ENCODE measurements around the gene ADARB1.

DNA sequence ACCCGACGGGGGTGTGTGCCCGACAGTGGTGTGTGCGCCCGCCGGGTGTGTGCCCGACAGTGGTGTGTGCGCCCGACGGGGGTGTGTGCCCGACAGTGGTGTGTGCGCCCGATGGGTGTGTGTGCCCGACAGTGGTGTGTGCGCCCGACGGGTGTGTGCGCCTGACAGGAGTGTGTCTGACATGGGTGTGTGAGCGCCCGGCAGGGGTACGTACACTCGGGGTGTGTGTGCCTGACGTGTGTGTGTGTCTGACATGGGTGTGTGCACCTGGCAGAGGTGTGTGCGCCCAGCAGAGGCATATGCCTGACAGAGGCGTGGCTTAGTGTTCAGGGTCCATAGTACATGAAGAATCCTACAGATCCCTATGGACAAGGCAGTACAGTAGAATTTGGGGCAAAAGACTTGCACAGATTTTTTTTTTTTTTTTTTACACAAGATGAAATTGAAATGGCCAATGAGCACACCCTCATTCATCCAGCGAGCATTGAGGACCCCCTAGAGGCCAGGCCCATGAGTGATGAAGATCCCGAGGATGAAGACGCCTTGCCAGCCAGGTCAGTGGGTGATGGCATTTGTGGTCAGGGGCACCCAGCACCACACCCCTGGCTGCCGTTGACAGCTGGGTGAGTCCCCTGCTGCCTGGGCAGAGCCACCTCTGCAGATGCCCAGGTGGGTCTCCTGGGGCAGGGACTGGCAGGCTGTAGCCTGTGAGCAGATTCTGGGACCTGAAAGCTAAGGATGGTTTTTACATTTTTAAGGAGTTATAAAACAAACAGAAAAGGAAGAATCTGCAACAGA is 60.1 kb downstream of the ADARB1 start:
- TF ChIP-seq, protein P1, sequence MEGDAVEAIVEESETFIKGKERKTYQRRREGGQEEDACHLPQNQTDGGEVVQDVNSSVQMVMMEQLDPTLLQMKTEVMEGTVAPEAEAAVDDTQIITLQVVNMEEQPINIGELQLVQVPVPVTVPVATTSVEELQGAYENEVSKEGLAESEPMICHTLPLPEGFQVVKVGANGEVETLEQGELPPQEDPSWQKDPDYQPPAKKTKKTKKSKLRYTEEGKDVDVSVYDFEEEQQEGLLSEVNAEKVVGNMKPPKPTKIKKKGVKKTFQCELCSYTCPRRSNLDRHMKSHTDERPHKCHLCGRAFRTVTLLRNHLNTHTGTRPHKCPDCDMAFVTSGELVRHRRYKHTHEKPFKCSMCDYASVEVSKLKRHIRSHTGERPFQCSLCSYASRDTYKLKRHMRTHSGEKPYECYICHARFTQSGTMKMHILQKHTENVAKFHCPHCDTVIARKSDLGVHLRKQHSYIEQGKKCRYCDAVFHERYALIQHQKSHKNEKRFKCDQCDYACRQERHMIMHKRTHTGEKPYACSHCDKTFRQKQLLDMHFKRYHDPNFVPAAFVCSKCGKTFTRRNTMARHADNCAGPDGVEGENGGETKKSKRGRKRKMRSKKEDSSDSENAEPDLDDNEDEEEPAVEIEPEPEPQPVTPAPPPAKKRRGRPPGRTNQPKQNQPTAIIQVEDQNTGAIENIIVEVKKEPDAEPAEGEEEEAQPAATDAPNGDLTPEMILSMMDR (IDR thresholded peaks at IDR 0.05; ENCODE audit: poor library complexity): no peak
- TF ChIP-seq EZH2phosphoT487 (IDR thresholded peaks at IDR 0.05; ENCODE audit: low read depth, severe bottlenecking, unreplicated experiment) (no peak), EZH2 (IDR thresholded peaks at IDR 0.05; ENCODE audit: borderline replicate concordance) (no peak)
